ENCODE results near the gene OASL. TPM values are rescaled to one million over a fixed set of nuclear protein-coding genes. Genes with fewer than 3 reads are reported as not detected.

Gene OASL
- total RNA-seq, 2 donors from 2014 or later, result 0.78 to 1.3 TPM

DNA sequence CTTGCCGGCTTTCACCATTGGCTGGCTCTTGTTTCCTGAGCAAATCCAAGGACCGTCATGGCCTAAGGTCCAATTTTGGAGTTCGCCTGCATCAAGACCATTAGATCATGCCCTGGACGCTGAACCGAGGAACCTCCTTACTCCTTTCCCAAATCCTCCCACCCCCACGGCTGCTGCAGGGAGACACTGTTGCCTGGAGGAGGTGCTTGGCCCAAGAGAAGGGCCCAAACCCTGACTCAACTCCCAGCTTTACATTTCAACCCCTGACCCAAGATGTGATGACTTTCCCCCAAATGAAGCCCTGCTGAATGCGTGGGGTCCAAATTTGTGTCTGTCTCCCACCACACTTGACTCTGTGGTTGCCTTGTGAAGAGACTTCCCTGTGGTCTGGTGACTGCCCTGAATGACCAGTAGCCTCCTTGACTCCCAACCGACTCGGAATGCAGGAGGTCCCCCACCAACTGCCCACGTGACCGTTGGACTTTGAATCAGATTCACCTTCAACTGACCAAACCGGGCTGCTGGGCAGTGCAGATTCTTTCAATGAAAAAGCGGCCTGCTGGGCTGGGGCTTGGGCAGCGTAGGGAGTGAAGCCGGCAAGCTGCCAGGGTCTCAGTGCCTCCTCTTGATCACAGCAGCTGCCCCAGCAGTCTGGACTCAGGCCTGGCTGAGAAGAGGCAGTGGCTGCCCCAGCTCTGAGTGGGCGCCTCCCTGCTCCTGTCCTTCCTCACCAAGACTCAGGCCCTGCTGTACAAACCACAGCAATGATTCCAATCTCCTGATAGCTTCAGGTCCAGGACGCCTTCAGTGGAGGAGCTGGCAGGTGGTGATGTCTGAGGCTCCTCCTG is 46.7 kb upstream of the OASL start:
- no peak overlapping the region for H3K4me3 ChIP-seq
- no peak overlapping the region for H3K27ac ChIP-seq
- H3K27me3 ChIP-seq, result no peaks in the 10 kb centered on the region
- TF ChIP-seq, protein P1, sequence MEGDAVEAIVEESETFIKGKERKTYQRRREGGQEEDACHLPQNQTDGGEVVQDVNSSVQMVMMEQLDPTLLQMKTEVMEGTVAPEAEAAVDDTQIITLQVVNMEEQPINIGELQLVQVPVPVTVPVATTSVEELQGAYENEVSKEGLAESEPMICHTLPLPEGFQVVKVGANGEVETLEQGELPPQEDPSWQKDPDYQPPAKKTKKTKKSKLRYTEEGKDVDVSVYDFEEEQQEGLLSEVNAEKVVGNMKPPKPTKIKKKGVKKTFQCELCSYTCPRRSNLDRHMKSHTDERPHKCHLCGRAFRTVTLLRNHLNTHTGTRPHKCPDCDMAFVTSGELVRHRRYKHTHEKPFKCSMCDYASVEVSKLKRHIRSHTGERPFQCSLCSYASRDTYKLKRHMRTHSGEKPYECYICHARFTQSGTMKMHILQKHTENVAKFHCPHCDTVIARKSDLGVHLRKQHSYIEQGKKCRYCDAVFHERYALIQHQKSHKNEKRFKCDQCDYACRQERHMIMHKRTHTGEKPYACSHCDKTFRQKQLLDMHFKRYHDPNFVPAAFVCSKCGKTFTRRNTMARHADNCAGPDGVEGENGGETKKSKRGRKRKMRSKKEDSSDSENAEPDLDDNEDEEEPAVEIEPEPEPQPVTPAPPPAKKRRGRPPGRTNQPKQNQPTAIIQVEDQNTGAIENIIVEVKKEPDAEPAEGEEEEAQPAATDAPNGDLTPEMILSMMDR (IDR thresholded peaks at IDR 0.05), result no peak
- no peak for TF ChIP-seq POLR2A (IDR thresholded peaks at IDR 0.05)
- no peaks in the 10 kb centered on the region for H3K9me3 ChIP-seq
- ATAC-seq, result no peak
- no peaks in the 10 kb centered on the region for H3K36me3 ChIP-seq (replicated peaks in 1 of 2; ENCODE audit: insufficient read depth in 1 of 2, low read depth in 2 of 2)
- DNase-seq, result no peak
- WGBS, 2 donors, result 89 to 94% methylated on average over 11 to 16 of the region's 17 CpGs
- intact Hi-C loops (cut with DNase I), result no loop called here
- H3K4me1 ChIP-seq, result no peaks in the 10 kb centered on the region

GRCh38 chr12:121085069-121085468 is 46.0 kb upstream of the OASL start:
- no peak for TF ChIP-seq POLR2A (IDR thresholded peaks at IDR 0.05)
- TF ChIP-seq, protein P1 (IDR thresholded peaks at IDR 0.05), result no peak
- no peak for ATAC-seq

DNA sequence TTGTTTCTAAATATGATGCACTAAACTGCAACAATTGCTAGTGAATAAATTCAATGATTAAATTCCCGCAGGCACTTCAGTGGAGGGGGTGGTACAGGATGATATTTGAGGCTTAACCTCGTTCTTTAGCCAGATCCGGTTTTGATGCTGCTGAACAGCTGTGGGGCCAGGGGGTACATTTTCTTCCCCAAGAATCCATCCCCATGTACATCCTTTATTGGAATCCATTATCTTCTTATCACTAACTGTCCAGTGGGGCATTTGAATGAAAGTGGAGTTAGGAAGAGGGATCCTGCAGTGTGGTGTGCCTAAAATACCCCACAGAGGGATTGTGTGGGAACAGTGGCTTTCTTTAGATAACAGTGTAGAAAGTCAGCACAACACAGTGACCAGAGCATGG is 45.2 kb upstream of the OASL start:
- ATAC-seq (no peak), DNase-seq (no peak)
- H3K27me3 ChIP-seq, result no peaks in the 10 kb centered on the region
- no peaks in the 10 kb centered on the region for H3K9me3 ChIP-seq
- TF ChIP-seq, protein P1 (IDR thresholded peaks at IDR 0.05), result no peak
- no peak for TF ChIP-seq POLR2A (IDR thresholded peaks at IDR 0.05)
- H3K4me3 ChIP-seq, result no peak overlapping the region
- intact Hi-C loops (cut with DNase I), result no loop called here
- H3K27ac ChIP-seq, result no peak overlapping the region
- no peaks in the 10 kb centered on the region for H3K36me3 ChIP-seq (replicated peaks in 1 of 2; ENCODE audit: insufficient read depth in 1 of 2, low read depth in 2 of 2)
- no peaks in the 10 kb centered on the region for H3K4me1 ChIP-seq
- WGBS, 2 donors, result 77 to 79% methylated on average over 3 of the region's 3 CpGs

More at GRCh38 chr12:121085069-121085468, 46.0 kb upstream of the OASL start:
- H3K36me3 ChIP-seq (replicated peaks in 1 of 2; ENCODE audit: insufficient read depth in 1 of 2, low read depth in 2 of 2), result no peaks in the 10 kb centered on the region
- H3K27me3 ChIP-seq, result no peaks in the 10 kb centered on the region
- no peak for DNase-seq
- WGBS, 2 donors, result 76 to 79% methylated on average over 4 of the region's 4 CpGs
- H3K9me3 ChIP-seq, result no peaks in the 10 kb centered on the region
- intact Hi-C loops (cut with DNase I), result no loop called here
- H3K4me1 ChIP-seq, result no peaks in the 10 kb centered on the region
- H3K4me3 ChIP-seq, result no peak overlapping the region
- no peak overlapping the region for H3K27ac ChIP-seq

DNA sequence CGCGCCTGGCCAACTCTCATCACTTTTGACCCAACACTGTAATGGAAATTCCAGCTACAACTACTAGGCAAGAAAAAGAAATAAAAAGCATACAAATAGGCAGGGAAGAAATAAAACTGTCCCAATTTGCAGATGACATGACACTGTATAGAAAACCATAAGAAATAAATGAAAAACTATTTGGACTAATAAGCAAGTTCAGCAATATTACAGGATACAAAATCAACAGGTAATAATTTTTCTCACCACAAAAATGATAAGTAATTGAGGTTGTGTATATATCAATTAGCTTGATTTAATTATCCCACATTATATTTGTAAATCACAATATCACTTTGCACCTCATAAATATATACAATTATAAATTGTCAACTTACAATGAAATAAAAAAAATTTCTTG is 41.9 kb upstream of the OASL start:
- no peaks in the 10 kb centered on the region for H3K9me3 ChIP-seq
- H3K36me3 ChIP-seq (replicated peaks in 1 of 2; ENCODE audit: insufficient read depth in 1 of 2, low read depth in 2 of 2), result no peaks in the 10 kb centered on the region
- ATAC-seq, result no peak
- TF ChIP-seq, protein P1 (IDR thresholded peaks at IDR 0.05), result no peak
- no peak for TF ChIP-seq POLR2A (IDR thresholded peaks at IDR 0.05)
- intact Hi-C loops (cut with DNase I), result no loop called here
- H3K4me1 ChIP-seq, result no peaks in the 10 kb centered on the region
- H3K27ac ChIP-seq, result no peak overlapping the region
- H3K27me3 ChIP-seq, result no peaks in the 10 kb centered on the region
- no peak overlapping the region for H3K4me3 ChIP-seq
- 90 to 97% methylated on average over 2 of the region's 2 CpGs for WGBS, 2 donors
- no peak for DNase-seq

All from body of pancreas (tissue), 4 donors.